SK-N-SH treated with all-trans-retinoic acid at 6 μM for 48 hours (cell line): ENCODE results near the gene FOXO3.

ENCODE experiments used
- ATAC-seq: fragments of 200-7000 bp; cut with Tn5 transposase; 3 replicates; pipeline ENCODE4 v1.9.1; 2020; ENCODE audit warnings: mild to moderate bottlenecking, moderate library complexity
- ARNTL ChIP-seq: fragments of 450-650 bp; formaldehyde crosslinking; IDR thresholded peaks from 2 replicates; pipeline ENCODE4 v1.5.0; 2020; ENCODE audit warnings: low read depth, mild to moderate bottlenecking, moderate library complexity, borderline replicate concordance
- BACH2 ChIP-seq: fragments of 250-450 bp; sonication (Bioruptor Pico); IDR thresholded peaks from 2 replicates; pipeline ENCODE4 v1.9.0; 2021; ENCODE audit warnings: mild to moderate bottlenecking, borderline replicate concordance
- CSDC2 ChIP-seq: fragments of 250-450 bp; sonication (Bioruptor Pico); IDR thresholded peaks from 2 replicates; pipeline ENCODE4 v1.5.0; 2020; ENCODE audit warnings: mild to moderate bottlenecking, moderate library complexity
- GLIS3 ChIP-seq: fragments of 250-450 bp; sonication (Bioruptor Pico); IDR thresholded peaks from 2 replicates; pipeline ENCODE4 v1.5.0; 2020; ENCODE audit warnings: mild to moderate bottlenecking, moderate library complexity
- ISL1 ChIP-seq: fragments of 250-450 bp; sonication (Bioruptor Pico); IDR thresholded peaks from 2 replicates; pipeline ENCODE4 v2.1.2; 2022; ENCODE audit warnings: mild to moderate bottlenecking, moderate library complexity
- ZC3H10 ChIP-seq: fragments of 250-450 bp; sonication (Bioruptor Pico); IDR thresholded peaks from 2 replicates; pipeline ENCODE4 v1.5.1; 2021; ENCODE audit warnings: mild to moderate bottlenecking, moderate library complexity
- ZFP3 ChIP-seq: fragments of 250-450 bp; sonication (Bioruptor Pico); IDR thresholded peaks from 2 replicates; pipeline ENCODE4 v1.5.0; 2020; ENCODE audit warnings: mild to moderate bottlenecking, moderate library complexity
- ZNF70 ChIP-seq: fragments of 450-650 bp; formaldehyde crosslinking; IDR thresholded peaks from 2 replicates; pipeline ENCODE4 v1.5.0; 2020; ENCODE audit warnings: mild to moderate bottlenecking, moderate library complexity
- TF ChIP-seq, protein P1 (sequence below): fragments of 250-450 bp; sonication (Bioruptor Pico); IDR thresholded peaks from 2 replicates; pipeline ENCODE4 v1.5.1; 2020; ENCODE audit warnings: low read depth, mild to moderate bottlenecking, moderate library complexity
- TF ChIP-seq, protein P2 (sequence below): fragments of 250-450 bp; sonication (Bioruptor Pico); IDR thresholded peaks from 2 replicates; pipeline ENCODE4 v1.5.1; 2021; ENCODE audit warnings: mild to moderate bottlenecking, moderate library complexity
- TF ChIP-seq, protein P3 (sequence below): fragments of 250-450 bp; sonication (Bioruptor Pico); IDR thresholded peaks from 2 replicates; pipeline ENCODE4 v1.5.0; 2020; ENCODE audit warnings: mild to moderate bottlenecking, moderate library complexity
- TF ChIP-seq, protein P4 (sequence below): fragments of 250-450 bp; sonication (Bioruptor Pico); IDR thresholded peaks from 2 replicates; pipeline ENCODE4 v1.8.0; 2021; ENCODE audit warnings: low read depth, mild to moderate bottlenecking, moderate library complexity, borderline replicate concordance

Gene FOXO3

GRCh38 chr6:108726726-108727339, 166.1 kb downstream of the FOXO3 start:
- TF ChIP-seq ZNF70 = peak; percentile 98
- TF ChIP-seq, protein P1, sequence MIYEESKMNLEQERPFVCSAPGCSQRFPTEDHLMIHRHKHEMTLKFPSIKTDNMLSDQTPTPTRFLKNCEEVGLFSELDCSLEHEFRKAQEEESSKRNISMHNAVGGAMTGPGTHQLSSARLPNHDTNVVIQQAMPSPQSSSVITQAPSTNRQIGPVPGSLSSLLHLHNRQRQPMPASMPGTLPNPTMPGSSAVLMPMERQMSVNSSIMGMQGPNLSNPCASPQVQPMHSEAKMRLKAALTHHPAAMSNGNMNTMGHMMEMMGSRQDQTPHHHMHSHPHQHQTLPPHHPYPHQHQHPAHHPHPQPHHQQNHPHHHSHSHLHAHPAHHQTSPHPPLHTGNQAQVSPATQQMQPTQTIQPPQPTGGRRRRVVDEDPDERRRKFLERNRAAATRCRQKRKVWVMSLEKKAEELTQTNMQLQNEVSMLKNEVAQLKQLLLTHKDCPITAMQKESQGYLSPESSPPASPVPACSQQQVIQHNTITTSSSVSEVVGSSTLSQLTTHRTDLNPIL (CRISPR knock-in tag) = no peak

GRCh38 chr6:108727966-108728730, 167.4 kb downstream of the FOXO3 start:
- ATAC-seq = no peak
- no peak for TF ChIP-seq GLIS3 (CRISPR knock-in tag)
- TF ChIP-seq CSDC2 (CRISPR knock-in tag) = no peak
- no peak for TF ChIP-seq ZC3H10
- no peak for TF ChIP-seq BACH2 (CRISPR knock-in tag)
- TF ChIP-seq, protein P2, sequence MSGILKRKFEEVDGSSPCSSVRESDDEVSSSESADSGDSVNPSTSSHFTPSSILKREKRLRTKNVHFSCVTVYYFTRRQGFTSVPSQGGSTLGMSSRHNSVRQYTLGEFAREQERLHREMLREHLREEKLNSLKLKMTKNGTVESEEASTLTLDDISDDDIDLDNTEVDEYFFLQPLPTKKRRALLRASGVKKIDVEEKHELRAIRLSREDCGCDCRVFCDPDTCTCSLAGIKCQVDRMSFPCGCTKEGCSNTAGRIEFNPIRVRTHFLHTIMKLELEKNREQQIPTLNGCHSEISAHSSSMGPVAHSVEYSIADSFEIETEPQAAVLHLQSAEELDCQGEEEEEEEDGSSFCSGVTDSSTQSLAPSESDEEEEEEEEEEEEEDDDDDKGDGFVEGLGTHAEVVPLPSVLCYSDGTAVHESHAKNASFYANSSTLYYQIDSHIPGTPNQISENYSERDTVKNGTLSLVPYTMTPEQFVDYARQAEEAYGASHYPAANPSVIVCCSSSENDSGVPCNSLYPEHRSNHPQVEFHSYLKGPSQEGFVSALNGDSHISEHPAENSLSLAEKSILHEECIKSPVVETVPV = no peak
- TF ChIP-seq ZFP3 (CRISPR knock-in tag) = no peak
- TF ChIP-seq, protein P3, sequence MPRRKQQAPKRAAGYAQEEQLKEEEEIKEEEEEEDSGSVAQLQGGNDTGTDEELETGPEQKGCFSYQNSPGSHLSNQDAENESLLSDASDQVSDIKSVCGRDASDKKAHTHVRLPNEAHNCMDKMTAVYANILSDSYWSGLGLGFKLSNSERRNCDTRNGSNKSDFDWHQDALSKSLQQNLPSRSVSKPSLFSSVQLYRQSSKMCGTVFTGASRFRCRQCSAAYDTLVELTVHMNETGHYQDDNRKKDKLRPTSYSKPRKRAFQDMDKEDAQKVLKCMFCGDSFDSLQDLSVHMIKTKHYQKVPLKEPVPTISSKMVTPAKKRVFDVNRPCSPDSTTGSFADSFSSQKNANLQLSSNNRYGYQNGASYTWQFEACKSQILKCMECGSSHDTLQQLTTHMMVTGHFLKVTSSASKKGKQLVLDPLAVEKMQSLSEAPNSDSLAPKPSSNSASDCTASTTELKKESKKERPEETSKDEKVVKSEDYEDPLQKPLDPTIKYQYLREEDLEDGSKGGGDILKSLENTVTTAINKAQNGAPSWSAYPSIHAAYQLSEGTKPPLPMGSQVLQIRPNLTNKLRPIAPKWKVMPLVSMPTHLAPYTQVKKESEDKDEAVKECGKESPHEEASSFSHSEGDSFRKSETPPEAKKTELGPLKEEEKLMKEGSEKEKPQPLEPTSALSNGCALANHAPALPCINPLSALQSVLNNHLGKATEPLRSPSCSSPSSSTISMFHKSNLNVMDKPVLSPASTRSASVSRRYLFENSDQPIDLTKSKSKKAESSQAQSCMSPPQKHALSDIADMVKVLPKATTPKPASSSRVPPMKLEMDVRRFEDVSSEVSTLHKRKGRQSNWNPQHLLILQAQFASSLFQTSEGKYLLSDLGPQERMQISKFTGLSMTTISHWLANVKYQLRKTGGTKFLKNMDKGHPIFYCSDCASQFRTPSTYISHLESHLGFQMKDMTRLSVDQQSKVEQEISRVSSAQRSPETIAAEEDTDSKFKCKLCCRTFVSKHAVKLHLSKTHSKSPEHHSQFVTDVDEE = no peak
- no peak for TF ChIP-seq ZNF70
- TF ChIP-seq, protein P4, sequence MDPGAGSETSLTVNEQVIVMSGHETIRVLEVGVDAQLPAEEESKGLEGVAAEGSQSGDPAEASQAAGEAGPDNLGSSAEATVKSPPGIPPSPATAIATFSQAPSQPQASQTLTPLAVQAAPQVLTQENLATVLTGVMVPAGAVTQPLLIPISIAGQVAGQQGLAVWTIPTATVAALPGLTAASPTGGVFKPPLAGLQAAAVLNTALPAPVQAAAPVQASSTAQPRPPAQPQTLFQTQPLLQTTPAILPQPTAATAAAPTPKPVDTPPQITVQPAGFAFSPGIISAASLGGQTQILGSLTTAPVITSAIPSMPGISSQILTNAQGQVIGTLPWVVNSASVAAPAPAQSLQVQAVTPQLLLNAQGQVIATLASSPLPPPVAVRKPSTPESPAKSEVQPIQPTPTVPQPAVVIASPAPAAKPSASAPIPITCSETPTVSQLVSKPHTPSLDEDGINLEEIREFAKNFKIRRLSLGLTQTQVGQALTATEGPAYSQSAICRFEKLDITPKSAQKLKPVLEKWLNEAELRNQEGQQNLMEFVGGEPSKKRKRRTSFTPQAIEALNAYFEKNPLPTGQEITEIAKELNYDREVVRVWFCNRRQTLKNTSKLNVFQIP = no peak
- TF ChIP-seq, protein P1 (CRISPR knock-in tag) = no peak

More at GRCh38 chr6:108726726-108727339, 166.1 kb downstream of the FOXO3 start:
- ATAC-seq = no peak

DNA sequence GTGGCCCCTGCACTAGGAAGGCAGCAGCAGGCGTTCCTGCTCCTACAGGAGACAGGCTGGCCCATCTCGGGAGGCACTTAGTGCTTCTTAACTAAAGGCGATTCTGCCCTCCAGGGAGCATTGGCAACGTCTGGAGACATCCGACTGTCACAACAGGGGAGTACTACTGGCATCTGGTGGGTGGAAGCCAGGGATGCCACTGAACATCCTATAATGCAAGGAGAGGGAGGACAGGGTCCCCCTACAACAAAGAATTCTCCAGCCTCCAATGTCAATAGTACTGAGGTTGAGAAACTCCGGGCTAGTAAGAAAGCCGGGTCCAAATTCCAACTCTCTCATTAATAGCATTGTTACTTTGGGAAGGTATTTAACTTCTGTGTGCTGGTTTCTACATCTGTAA, 168.1 kb downstream of the FOXO3 start:
- TF ChIP-seq BACH2 (CRISPR knock-in tag) (no peak), GLIS3 (CRISPR knock-in tag) (no peak), ISL1 (no peak), ARNTL (CRISPR knock-in tag) (no peak)
- TF ChIP-seq, protein P1 (CRISPR knock-in tag) = no peak
- no peak for ATAC-seq

DNA sequence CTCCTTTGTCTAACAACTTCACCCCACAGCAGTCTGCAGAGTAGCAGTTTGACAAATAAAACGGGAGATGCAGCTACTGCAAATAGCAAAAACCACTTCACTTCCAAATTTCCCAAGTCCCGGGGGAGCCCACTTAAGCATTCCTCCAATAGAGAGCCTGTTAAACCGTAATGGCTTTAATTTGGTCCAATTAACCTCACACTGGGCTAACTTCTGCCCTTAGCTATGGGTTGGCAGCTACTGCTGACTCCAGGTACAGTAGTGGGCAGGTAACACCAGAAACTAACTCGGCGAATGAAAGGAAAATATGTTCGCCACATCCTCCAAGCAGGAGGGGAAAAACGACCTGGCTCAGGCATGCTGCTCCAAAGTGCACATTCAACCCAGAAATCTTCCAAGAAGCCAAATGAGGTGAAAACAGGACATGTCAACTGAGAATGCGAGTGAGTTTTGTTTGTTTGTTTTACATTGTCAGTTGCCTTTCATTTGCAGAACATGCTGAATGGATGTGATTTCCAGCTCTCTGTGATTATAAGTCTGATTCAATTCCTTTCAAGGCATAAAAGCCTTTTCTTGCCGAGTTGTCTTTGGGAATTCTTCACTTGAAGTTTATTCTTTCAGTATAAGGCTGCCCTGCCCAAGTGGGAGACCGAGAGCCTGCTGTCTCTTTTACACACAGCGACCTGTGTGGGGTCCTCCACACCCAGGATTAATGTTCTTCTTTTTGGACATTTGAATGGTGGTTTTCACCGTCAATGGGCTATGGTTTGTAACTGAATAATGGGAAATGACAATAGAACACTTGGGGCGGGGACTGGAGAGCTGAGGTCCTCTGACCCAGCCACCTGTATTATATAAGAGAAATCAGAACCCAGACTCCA, 170.2 kb downstream of the FOXO3 start:
- ATAC-seq = no peak
- TF ChIP-seq GLIS3 (CRISPR knock-in tag) = no peak
- TF ChIP-seq, all 23 proteins: peak for 0
